Cerebellar nuclear complex (tissue), 1 donor: Measurements from ENCODE around the gene GH1.
"Not testable (repeated sequence)": the region's sequence is repeated elsewhere in the genome, so short reads cannot be mapped to it uniquely, and the experiment has no call there.

ENCODE experiments used
- DNase-seq, 2 experiments: peaks; one replicate each; lab custom pipeline; 2025; lab: John Stamatoyannopoulos, UW

Gene GH1

DNA sequence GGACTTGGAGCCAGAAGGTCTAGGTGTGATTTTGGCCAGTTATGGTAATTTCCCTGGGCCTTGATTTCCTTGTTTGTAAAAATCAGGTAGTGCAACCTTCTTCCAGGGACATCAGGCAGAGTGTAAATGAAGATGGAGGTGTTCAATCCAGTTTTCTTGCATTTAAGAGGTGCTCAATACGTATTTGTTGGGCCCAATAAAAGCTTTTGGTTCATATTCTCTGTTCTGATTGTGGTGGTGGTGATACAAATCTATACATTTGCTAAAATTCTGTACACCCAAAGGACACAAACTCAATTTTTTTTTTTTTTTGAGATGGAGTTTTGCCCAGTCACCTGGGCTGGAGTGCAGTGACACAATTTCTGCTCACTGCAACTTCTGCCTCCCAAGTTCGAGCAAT lies 7.5 kb upstream of the GH1 start:
- DNase-seq: no peak

DNA sequence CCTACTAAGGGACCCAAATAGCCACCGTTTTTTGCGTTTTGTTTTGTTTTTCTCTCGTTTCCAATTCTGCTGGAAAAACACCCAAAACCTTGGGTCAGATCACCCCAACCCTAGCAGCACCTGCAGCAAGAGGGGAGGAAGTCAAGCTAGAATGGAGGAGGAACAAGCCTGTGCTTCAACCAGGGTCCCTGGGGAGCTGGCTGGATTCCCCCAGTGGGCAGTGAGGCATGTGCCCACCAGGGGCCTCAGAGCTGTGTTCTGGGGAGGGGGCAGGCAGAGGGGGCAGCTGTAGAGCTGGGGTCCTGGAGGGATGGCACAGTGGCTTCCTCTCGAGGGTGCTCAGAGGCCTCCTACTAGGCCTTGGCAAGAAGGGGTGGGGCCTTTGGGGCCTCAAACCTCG lies 7.0 kb upstream of the GH1 start:
- no peak for DNase-seq

DNA sequence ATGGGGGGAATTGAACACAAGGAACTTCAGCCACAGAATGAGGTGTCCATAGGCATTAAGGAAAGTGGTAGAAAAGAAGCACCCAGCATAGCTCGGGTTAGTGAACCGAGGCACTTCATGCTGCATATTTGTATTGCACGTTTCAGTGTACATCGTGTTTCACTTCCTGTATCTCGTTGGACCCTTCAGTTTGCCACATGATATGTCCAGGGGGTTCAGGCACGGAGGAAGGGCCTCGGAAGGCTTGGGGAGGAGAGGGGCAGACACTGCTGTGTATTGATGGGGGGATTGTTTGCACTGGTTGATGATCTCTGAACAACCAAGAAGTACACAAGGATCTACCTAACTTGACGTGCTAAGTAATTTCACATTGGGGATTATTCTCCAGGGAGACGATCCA lies 3.8 kb upstream of the GH1 start:
- DNase-seq: not testable (repeated sequence)

DNA sequence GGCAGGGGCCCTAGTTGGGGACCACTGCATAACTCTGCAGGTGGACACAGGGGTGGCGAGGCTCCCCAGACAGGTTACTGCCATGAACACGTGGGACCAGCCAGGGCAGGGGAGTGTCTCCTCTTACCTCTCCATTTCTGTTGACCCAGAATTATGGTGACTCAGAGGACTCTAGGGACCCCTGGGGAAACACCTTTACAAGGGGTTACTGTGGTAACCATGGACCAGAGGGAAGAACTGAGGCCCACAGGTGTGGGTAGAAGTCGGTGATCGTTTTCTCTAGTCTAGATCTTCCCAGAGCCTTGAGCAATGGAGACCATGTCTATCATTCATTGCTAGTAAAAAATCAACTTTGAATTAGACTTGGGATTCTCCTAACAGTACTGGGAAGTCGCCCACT lies 2.1 kb upstream of the GH1 start:
- DNase-seq: not testable (repeated sequence)

DNA sequence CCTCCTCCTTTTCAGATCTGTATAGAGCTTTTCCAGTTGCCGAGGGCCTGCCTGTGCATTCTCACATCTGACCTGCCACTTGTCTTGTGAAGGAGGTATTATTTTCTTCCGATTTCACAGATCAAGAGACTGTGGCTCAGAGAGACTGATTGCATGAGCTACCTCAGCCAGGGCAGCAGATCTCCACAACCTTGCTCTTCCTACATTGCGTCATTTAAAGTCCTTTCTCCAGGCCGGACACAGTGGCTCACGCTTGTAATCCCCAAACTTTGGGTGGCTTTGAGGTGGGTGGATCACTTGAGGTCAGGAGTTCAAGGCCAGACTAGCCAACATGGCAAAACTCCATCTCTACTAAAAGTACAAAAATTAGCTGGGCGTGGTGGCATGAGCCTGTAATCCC lies 1.4 kb upstream of the GH1 start:
- not testable (repeated sequence) for DNase-seq

DNA sequence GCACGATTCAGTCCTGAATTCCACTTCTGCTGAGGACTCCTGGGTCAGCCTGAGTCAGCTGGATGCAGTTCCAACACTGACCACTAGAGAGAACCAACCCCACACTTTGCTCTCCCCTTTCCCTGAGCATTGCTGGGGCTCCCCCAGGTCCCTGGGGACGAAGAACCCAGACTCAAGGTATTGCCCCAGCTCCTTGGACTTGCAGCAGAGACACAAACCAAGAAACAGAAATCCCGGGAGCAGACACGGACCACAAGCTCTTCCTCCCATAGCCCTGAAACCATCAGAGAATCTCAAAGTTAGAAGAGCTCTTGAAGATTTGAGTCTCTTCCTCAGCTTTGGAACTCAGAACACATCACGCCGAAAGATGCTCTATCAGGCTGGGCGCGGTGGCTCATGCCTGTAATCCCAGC lies 678 bp upstream of the GH1 start:
- no peak for DNase-seq

DNA sequence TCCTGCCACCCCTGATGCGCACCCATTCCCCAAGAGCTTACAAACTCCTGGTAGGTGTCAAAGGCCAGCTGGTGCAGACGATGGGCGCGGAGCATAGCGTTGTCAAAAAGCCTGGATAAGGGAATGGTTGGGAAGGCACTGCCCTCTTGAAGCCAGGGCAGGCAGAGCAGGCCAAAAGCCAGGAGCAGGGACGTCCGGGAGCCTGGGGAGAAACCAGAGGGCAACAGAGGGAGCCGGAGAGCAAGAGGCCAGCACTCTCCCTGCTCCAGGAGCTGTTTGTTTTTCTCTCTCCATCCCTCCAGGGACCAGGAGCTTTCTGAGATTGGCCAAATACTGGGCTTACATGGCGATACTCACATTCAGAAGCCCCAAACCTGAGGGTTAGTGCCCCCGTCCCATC lies 334 bp downstream of the GH1 start:
- no peak for DNase-seq

DNA sequence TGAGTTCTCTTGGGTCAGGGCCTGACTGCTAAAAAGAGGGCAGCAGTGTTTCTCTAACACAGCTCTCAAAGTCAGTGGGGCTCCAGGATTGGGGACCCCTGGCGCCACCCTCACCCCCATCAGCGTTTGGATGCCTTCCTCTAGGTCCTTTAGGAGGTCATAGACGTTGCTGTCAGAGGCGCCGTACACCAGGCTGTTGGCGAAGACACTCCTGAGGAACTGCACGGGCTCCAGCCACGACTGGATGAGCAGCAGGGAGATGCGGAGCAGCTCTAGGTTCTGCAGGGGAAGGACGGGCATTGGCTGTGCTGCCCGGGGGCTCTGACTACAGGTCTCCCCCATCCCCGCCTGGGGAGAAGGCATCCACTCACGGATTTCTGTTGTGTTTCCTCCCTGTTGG lies 993 bp downstream of the GH1 start:
- DNase-seq: no peak

DNA sequence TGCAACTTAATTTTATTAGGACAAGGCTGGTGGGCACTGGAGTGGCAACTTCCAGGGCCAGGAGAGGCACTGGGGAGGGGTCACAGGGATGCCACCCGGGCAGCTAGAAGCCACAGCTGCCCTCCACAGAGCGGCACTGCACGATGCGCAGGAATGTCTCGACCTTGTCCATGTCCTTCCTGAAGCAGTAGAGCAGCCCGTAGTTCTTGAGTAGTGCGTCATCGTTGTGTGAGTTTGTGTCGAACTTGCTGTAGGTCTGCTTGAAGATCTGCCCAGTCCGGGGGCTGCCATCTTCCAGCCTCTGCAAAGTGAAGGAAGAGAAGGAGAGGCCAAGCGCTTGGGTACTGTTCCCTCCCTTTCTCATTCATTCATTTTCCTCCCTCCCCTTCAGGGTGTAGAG lies 1.4 kb downstream of the GH1 start:
- DNase-seq: not testable (repeated sequence)

DNA sequence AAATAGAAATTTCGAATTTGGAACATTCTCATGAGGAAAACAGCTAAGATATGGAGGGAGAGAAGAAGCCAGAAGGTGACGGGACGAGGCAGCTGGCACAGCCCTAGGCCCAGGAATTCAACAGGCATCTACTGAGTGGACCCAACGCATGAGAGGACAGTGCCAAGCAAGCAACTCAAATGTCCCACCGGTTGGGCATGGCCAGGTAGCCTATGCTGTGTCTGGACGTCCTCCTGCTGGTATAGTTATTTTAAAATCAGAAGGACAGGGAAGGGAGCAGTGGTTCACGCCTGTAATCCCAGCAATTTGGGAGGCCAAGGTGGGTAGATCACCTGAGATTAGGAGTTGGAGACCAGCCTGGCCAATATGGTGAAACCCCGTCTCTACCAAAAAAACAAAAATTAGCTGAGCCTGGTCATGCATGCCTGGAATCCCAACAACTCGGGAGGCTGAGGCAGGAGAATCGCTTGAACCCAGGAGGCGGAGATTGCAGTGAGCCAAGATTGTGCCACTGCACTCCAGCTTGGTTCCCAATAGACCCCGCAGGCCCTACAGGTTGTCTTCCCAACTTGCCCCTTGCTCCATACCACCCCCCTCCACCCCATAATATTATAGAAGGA lies 2.0 kb downstream of the GH1 start:
- no peak for DNase-seq

DNA sequence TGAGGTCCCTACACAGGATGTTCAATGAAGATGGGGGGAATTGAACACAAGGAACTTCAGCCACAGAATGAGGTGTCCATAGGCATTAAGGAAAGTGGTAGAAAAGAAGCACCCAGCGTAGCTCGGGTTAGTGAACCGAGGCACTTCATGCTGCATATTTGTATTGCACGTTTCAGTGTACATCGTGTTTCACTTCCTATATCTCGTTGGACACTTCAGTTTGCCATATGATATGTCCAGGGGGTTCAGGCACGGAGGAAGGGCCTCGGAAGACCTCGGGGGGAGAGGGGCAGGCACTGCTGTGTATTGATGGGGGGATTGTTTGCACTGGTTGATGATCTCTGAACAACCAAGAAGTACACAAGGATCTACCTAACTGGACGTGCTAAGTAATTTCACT lies 2.9 kb downstream of the GH1 start:
- DNase-seq: not testable (repeated sequence)

DNA sequence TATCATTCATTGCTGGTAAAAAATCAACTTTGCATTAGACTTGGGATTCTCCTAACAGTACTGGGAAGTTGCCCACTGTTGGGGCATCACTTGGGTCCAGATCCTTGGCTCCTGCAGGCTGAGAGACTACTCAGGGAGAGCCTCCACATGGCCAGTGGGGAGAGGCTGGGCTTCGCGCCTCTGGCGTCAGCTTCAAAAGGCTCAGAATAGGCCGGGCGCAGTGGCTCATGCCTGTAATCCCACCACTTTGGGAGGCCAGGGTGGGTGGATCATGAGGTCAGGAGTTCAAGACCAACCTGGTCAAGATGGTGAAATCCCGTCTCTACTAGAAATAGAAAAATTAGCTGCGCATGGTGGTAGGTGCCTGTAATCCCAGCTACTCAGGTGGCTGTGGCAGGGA lies 4.2 kb downstream of the GH1 start:
- no peak for DNase-seq

DNA sequence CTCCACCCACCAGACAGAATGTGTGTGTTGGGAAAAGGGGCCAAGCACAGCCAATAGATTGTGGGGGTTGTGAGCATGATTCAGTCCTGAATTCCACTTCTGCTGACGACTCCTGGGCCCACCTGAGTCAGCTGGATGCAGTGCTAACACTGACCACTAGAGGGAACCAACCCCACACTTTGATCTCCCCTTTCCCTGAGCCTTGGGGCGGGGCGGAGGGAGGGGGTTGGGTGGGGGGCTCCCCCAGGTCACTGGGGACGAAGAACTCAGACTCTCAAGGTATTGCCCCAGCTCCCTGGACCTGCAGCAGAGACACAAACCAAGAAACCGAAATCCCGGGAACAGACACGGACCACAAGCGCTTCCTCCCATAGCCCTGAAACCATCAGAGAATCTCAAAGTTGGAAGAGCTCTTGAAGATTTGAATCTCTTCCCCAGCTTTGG lies 7.0 kb downstream of the GH1 start:
- DNase-seq: no peak

DNA sequence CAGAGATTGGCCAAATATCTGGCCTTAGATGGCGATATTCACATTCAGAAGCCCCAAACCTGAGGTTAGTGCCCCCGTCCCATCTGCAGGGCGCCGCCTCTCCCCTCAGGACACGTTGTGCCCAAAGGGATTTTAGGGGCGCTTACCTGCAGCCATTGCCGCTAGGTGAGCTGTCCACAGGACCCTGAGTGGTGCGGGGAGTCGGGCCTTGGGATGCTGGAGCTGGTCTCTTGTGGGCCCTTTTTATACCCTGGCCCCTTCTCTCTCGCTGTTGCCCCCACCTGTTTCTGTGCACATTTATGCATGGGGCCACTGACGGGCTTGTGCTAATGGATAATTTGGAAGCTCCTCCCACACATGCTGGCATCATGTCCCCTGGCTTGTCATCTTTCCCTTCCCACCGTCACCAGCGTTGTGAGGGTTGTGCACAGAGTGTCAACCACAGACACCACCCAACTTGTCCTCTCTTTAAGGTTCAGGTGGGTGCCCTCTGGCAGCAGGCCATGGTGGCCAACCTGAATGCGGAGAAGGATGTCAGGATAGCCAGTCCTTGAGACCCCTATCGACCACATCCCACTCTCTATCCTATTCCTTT lies 7.5 kb downstream of the GH1 start, which contains the start of gene CSHL1:
Gene CSHL1, minus strand, starts transcription at position 218 of the 595 bp plus-strand sequence. Its CDS starts 62 bp downstream, at position 156.
- DNase-seq: no peak

DNA sequence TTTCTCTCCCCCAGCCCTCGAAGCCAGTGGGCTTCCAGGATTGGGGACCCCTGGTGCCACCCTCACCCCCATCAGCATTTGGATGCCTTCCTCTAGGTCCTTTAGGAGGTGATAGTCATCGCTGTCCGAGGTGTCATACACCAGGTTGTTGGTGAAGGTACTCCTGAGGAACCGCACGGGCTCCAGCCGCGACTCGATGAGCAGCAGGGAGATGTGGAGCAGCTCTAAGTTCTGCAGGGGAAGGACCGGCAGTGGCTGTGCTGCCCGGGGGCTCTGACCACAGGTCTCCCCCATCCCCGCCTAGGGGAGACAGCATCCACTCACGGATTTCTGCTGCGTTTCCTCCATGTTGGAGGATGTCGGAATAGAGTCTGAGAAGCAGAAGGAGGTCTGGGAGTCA lies 8.5 kb downstream of the GH1 start:
- no peak for DNase-seq

DNA sequence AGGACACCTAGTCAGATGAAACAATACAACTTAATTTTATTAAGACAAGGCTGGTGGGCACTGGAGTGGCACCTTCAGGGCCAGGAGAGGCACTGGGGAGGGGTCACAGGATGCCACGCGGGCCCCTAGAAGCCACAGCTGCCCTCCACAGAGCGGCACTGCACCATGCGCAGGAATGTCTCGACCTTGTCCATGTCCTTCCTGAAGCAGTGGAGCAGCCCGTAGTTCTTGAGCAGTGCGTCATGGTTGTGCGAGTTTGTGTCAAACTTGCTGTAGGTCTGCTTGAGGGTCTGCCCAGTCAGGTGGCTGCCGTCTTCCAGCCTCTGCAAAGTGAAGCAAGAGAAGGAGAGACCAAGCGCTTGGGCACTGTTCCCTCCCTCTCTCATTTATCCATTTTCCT lies 9.1 kb downstream of the GH1 start:
- DNase-seq: not testable (repeated sequence)

DNA sequence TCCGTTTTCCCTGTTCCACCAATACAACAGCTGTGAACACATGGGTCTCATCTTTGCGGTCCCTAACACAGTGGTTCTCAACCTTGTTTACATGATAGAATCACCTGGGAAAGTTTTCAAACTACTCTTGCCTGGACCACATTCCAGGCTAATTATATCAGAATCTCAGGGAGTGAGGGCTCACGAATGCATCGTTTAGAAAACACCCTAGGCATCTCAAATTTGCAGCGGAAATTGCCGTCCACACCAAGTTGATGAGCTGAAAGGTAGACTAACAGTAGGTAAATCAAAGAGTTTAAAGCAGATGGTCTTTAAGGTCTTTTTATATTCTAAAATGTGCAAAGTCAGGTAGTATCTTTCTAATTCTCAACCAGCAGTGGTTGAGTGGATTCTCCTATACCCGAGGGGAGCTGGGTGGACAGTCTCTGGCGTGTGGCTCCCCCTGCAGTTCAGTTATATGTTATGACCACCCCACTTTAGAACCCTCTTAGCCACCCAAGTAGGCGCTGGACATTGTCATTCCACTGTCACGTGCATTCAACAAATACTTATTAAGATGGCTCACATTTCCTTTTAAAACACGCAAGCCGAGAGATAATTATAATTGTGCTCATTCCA lies 11.4 kb downstream of the GH1 start:
- not testable (repeated sequence) for DNase-seq

DNA sequence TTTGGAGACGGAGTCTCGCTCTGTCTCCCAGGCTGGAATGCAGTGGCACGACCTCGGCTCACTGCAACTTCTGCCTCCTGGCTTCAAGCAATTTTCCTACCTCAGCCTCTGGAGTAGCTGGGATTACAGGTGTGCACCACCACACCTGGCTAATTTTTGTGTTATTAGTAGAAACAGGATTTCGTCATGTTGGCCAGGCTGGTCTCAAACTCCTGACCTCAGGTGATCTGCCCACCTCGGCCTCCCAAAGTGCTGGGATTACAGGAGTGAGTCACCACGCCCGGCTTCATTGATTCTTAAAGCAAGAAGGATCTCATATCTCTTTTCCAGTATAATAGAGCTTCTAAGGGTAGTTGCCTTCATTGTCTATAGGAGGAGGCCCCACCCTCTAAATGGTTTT lies 13.8 kb downstream of the GH1 start:
- not testable (repeated sequence) for DNase-seq

DNA sequence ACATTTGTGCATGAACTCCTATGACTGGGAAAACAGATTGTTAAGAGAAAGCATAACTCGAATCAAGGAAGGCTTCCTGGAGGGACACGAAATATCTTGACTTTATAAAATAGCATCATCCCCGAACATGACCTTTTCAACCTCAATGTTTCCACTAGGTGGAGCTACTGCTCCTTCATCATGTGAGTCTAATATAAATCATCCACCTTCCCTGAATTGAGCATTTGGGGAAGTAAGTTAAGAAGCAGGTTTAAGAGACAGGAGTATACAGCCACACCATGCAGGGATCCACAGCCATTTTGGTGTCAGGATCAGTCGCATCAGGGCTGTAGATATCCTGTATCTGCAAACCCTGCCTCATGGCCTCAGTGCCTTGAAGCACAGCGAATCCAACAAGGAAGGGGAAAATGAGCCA lies 14.8 kb downstream of the GH1 start:
- not testable (repeated sequence) for DNase-seq

DNA sequence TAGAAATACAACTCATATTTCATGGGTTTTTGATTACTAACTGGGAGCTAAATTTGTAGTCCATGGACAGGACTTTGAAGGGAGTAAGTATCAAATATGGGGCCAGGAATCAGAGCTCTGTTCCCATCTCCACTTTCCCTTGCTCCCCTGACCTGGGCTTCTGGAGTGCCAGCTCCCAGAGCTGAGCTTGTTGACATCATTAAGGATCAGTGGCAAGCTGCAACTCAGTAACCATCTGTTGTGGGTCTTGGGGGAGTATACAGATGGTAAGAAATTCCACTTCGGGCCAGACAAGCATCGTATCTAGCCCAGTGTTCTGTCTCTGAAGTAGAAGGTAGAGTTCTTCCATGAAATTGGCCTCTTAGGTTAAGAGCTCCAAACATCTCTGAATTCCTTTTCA lies 16.7 kb downstream of the GH1 start:
- DNase-seq: not testable (repeated sequence)

DNA sequence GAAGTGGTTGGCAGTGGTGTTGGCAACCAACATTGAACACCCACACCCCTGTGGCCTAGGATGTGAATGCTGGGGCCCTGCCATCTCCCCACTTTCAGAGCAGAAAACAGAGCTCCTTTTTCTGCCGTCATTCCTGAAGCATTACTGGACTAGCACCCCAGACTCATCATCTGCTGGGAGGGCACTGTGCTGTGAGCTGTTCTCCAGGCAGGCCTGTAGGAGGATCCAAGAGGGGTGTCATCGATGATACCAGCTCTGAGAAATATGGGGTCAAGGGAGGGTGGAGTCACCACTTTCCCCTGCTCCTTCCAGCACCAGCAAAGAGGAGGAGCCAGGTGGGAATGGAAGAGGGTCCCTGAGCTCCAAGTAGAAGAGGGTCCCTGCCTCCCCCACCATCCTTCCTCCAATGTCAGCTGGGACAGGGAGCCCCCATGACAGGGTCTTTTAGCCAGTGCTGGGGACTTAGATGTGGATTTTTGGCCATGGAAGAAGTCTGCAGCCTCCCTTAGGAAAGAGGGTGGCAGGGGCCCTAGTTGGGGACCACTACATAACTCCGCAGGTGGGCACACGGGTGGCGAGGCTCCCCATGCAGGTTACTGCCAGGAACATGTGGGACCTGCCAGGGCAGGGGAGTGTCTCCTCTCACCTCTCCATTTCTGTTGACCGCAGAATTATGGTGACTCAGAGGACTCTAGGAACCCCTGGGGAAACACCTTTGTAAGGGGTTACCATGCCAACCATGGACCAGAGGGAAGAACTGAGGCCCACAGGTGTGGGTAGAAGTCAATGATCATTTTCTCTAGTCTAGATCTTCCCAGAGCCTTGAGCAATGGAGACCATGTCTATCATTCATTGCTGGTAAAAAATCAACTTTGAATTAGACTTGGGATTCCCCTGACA lies 19.5 kb downstream of the GH1 start:
- DNase-seq: not testable (repeated sequence)
